Measurements from ENCODE around the gene UBR4.
A peak's percentile ranks its signal among the peaks of the same experiment; 100 is the strongest.

UBR4 gene

DNA sequence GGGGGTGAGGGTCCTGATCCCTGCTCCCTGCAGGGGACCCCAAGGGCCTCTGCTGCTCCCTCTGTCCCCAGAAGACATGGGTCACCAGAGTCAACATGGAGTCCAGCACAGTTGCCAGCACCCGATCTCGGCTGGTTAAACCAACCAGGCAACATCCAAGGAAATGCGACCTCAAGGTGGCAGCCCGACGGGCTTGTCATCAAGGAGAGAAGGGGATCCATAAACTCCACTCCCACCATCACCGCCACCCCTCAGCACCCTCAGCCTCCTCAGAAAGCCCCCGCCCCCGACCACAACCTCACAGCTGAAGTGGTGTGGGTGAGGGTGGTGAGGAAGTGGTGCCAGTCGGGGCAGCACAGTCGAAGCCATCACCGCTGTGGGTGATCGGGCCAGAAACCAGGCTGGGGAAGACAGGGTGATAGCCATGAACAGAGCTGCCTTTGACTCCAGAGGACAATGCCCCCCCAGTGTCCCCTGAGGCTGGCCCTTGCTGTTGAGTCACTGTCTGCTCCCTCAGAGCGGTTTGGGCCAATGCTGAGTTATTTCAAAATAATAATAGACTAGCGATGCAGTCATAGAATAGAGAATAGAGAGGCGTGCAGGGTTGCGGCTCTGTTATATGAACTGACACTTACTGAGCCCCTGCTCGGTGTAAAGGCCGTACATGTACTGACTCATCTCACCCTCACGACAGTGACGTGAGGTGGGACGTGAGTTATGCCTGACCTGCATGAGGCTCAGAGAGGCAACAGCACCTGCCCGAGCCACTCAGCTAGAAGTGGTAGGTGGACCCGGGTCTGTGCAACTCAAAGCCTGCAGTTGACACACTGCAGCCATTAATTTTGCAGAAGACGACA lies 164.9 kb downstream of the UBR4 start:
- TF ChIP-seq, protein P1, sequence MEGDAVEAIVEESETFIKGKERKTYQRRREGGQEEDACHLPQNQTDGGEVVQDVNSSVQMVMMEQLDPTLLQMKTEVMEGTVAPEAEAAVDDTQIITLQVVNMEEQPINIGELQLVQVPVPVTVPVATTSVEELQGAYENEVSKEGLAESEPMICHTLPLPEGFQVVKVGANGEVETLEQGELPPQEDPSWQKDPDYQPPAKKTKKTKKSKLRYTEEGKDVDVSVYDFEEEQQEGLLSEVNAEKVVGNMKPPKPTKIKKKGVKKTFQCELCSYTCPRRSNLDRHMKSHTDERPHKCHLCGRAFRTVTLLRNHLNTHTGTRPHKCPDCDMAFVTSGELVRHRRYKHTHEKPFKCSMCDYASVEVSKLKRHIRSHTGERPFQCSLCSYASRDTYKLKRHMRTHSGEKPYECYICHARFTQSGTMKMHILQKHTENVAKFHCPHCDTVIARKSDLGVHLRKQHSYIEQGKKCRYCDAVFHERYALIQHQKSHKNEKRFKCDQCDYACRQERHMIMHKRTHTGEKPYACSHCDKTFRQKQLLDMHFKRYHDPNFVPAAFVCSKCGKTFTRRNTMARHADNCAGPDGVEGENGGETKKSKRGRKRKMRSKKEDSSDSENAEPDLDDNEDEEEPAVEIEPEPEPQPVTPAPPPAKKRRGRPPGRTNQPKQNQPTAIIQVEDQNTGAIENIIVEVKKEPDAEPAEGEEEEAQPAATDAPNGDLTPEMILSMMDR (IDR thresholded peaks at IDR 0.05; ENCODE audit: low read depth, low read length) = no peak
- peak in 1 of 2 donors; percentile 86 for DNase-seq (ENCODE audit: low read depth in 2 of 2)
- H3K4me3 ChIP-seq (replicated peaks in 1 of 2; ENCODE audit: low read depth in 2 of 2, low read length in 2 of 2) = no peak overlapping the region

DNA sequence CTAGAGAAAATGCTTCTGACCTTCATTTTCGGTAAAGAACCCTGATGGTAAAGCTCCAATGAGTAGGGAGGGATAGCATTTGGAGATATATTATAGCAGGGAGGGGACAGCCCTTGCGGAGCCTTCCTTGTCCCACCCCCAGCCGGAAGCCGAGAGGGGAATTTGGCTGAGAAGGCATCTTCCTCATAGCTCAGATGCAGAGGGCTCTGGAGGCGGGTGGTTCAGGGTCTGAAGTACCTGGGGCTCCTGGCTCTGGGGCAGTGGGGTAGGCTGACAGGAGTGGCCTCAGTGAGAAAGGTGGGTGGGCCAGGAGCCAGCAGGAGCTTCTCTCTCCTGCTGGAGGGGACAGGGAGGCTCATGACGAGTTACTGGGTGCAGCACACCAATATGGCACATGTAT lies 165.6 kb downstream of the UBR4 start:
- TF ChIP-seq, protein P1 (IDR thresholded peaks at IDR 0.05; ENCODE audit: low read depth, low read length) = no peak
- no peak overlapping the region for H3K4me3 ChIP-seq (replicated peaks in 1 of 2; ENCODE audit: low read depth in 2 of 2, low read length in 2 of 2)
- DNase-seq (ENCODE audit: low read depth in 2 of 2) = no peak

GRCh38 chr1:19043579-19044443 lies 166.3 kb downstream of the UBR4 start:
- no peak overlapping the region for H3K4me3 ChIP-seq (replicated peaks in 1 of 2; ENCODE audit: low read depth in 2 of 2, low read length in 2 of 2)
- TF ChIP-seq, protein P1 (IDR thresholded peaks at IDR 0.05; ENCODE audit: low read depth, low read length) = no peak
- DNase-seq (ENCODE audit: low read depth in 2 of 2) = no peak

GRCh38 chr1:19042675-19043578 lies 167.1 kb downstream of the UBR4 start:
- H3K4me3 ChIP-seq (replicated peaks in 1 of 2; ENCODE audit: low read depth in 2 of 2, low read length in 2 of 2) = no peak overlapping the region
- no peak for DNase-seq (ENCODE audit: low read depth in 2 of 2)
- TF ChIP-seq, protein P1 (IDR thresholded peaks at IDR 0.05; ENCODE audit: low read depth, low read length) = no peak

- DNase-seq (ENCODE audit: low read depth in 2 of 2) = no peak
- H3K4me3 ChIP-seq (replicated peaks in 1 of 2; ENCODE audit: low read depth in 2 of 2, low read length in 2 of 2) = no peak overlapping the region
- TF ChIP-seq, protein P1 (IDR thresholded peaks at IDR 0.05; ENCODE audit: low read depth, low read length) = no peak
Measured at GRCh38 chr1:19040010-19040680, 169.9 kb downstream of the UBR4 start.

- no peak for DNase-seq (ENCODE audit: low read depth in 2 of 2)
- no peak overlapping the region for H3K4me3 ChIP-seq (replicated peaks in 1 of 2; ENCODE audit: low read depth in 2 of 2, low read length in 2 of 2)
- TF ChIP-seq, protein P1 (IDR thresholded peaks at IDR 0.05; ENCODE audit: low read depth, low read length) = no peak
Measured at GRCh38 chr1:19038732-19039131, 171.3 kb downstream of the UBR4 start.

Measured in cardiac fibroblast (primary cell).